ENCODE data around the gene C12orf50. TPM values are rescaled to one million over a fixed set of nuclear protein-coding genes. Genes with fewer than 3 reads are reported as not detected.

The C12orf50 gene
- polyA plus RNA-seq, 3 donors, result not detected

- Histone ChIP-seq H3K27me3 (ENCODE audit: control insufficient read depth in 2 of 2, insufficient read depth in 2 of 2, low read length in 2 of 2) (no peaks in the 10 kb centered on the region), H3K4me2 (replicated peaks; ENCODE audit: extremely low read depth, low read length, poor library complexity, severe bottlenecking) (no peak overlapping the region), H3K27ac (ENCODE audit: low read depth in 1 of 2, low read length in 2 of 2) (no peak overlapping the region), H3K4me3 (replicated peaks in 1 of 3; ENCODE audit: low read depth in 2 of 3, low read length in 3 of 3) (no peak overlapping the region), H4K20me1 (ENCODE audit: insufficient read depth, low read length) (no peaks in the 10 kb centered on the region), H3K4me1 (ENCODE audit: control insufficient read depth in 1 of 2, insufficient read depth in 2 of 2, low read length in 2 of 2) (no peaks in the 10 kb centered on the region), H3K79me2 (ENCODE audit: insufficient read depth, low read length) (no peaks in the 10 kb centered on the region), H2AFZ (ENCODE audit: insufficient read depth, low read depth, low read length, poor library complexity, severe bottlenecking) (no peak overlapping the region), H3K36me3 (replicated peaks in 1 of 2; ENCODE audit: control insufficient read depth in 1 of 2, insufficient read depth in 2 of 2, low read length in 2 of 2) (no peaks in the 10 kb centered on the region), H3K9ac (ENCODE audit: insufficient read depth, low read length, poor library complexity, severe bottlenecking) (no peak overlapping the region), H3K9me3 (replicated peaks in 1 of 2; ENCODE audit: control insufficient read depth in 1 of 2, insufficient read depth in 1 of 2, low read length in 2 of 2) (no peaks in the 10 kb centered on the region)
- Mint-ChIP-seq H3K27me3 (ENCODE audit: low read depth in 3 of 3) (peaks cover 0 to 3% (median 0%) of the 10 kb centered on the region in 3 donors), H3K36me3 (peaks cover 22 to 27% of the 10 kb centered on the region in 2 donors), H3K9me3 (no peaks in the 10 kb centered on the region), H3K4me3 (no peak overlapping the region), H3K4me1 (peaks cover 3% of the 10 kb centered on the region), H3K27ac (peak overlapping the region in 1 of 7 donors; percentile 32)
- DNase-seq, result no peak
- TF ChIP-seq, protein P1, sequence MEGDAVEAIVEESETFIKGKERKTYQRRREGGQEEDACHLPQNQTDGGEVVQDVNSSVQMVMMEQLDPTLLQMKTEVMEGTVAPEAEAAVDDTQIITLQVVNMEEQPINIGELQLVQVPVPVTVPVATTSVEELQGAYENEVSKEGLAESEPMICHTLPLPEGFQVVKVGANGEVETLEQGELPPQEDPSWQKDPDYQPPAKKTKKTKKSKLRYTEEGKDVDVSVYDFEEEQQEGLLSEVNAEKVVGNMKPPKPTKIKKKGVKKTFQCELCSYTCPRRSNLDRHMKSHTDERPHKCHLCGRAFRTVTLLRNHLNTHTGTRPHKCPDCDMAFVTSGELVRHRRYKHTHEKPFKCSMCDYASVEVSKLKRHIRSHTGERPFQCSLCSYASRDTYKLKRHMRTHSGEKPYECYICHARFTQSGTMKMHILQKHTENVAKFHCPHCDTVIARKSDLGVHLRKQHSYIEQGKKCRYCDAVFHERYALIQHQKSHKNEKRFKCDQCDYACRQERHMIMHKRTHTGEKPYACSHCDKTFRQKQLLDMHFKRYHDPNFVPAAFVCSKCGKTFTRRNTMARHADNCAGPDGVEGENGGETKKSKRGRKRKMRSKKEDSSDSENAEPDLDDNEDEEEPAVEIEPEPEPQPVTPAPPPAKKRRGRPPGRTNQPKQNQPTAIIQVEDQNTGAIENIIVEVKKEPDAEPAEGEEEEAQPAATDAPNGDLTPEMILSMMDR (IDR thresholded peaks at IDR 0.05), result no peak
- intact Hi-C loops (cut with micrococcal nuclease), result no loop called here
- WGBS (ENCODE audit: insufficient coverage), result no CpG with 5 or more reads among the region's 2 CpGs
Measured at GRCh38 chr12:88063375-88063774, 34.2 kb upstream of the C12orf50 start.

DNA sequence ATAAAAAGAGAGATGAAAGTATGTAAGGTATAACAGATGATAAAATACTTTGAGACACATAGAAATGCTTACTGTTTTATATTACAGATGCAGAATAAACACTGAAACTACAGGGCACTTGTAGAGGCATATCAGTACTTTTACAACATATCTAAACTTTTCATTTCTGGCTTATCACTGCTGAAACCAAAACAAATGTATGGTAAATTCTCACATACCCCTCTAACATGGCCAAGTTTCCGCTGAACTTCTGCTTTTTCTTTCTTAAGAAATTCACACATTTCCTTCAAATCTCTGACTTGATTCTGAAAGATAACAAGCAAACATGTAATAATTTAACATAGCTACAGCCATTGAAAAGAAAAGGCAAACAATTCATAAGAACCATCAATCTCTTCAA, 33.3 kb upstream of the C12orf50 start:
- Mint-ChIP-seq H3K36me3 (peaks cover 23 to 27% of the 10 kb centered on the region in 2 donors), H3K4me3 (no peak overlapping the region), H3K4me1 (peaks cover 3% of the 10 kb centered on the region), H3K27ac (no peak overlapping the region), H3K9me3 (no peaks in the 10 kb centered on the region), H3K27me3 (ENCODE audit: low read depth in 3 of 3) (peaks cover 0 to 3% (median 0%) of the 10 kb centered on the region in 3 donors)
- no peaks in the 10 kb centered on the region for H3K79me2 ChIP-seq (ENCODE audit: insufficient read depth, low read length)
- H3K4me3 ChIP-seq (replicated peaks in 1 of 3; ENCODE audit: low read depth in 2 of 3, low read length in 3 of 3), result no peak overlapping the region
- 0% methylated on average over 1 of the region's 1 CpG for WGBS (ENCODE audit: insufficient coverage)
- H3K36me3 ChIP-seq (replicated peaks in 1 of 2; ENCODE audit: control insufficient read depth in 1 of 2, insufficient read depth in 2 of 2, low read length in 2 of 2), result peaks cover 3 to 7% of the 10 kb centered on the region in 2 donors
- H3K4me2 ChIP-seq (replicated peaks; ENCODE audit: extremely low read depth, low read length, poor library complexity, severe bottlenecking), result no peak overlapping the region
- H3K9me3 ChIP-seq (replicated peaks in 1 of 2; ENCODE audit: control insufficient read depth in 1 of 2, insufficient read depth in 1 of 2, low read length in 2 of 2), result no peaks in the 10 kb centered on the region
- H3K4me1 ChIP-seq (ENCODE audit: control insufficient read depth in 1 of 2, insufficient read depth in 2 of 2, low read length in 2 of 2), result no peaks in the 10 kb centered on the region
- TF ChIP-seq, protein P1 (IDR thresholded peaks at IDR 0.05), result no peak
- H3K27ac ChIP-seq (ENCODE audit: low read depth in 1 of 2, low read length in 2 of 2), result no peak overlapping the region
- DNase-seq, result no peak
- H2AFZ ChIP-seq (ENCODE audit: insufficient read depth, low read depth, low read length, poor library complexity, severe bottlenecking), result no peak overlapping the region
- H3K9ac ChIP-seq (ENCODE audit: insufficient read depth, low read length, poor library complexity, severe bottlenecking), result no peak overlapping the region
- H3K27me3 ChIP-seq (ENCODE audit: control insufficient read depth in 2 of 2, insufficient read depth in 2 of 2, low read length in 2 of 2), result no peaks in the 10 kb centered on the region
- no peaks in the 10 kb centered on the region for H4K20me1 ChIP-seq (ENCODE audit: insufficient read depth, low read length)
- intact Hi-C loops (cut with micrococcal nuclease), result no loop called here
